Small intestine (tissue), 7 donors: Measurements from ENCODE around the gene CDC37. TPM values are rescaled to one million over a fixed set of nuclear protein-coding genes. Genes with fewer than 3 reads are reported as not detected.
"Not testable (repeated sequence)": the region's sequence is repeated elsewhere in the genome, so short reads cannot be mapped to it uniquely, and the experiment has no call there.

Source experiments
- DNase-seq, 2 donors: peaks; one replicate each; pipeline versions ENCODE4 v3.0.0 to v3.0.0-alpha.2; 2013
- FAIRE-seq: peaks from 2 replicates; lab custom pipeline; 2012; peaks lifted over from hg19 to GRCh38; lab: Jason Lieb, UNC
- H3K27ac ChIP-seq, 3 donors: one replicate each; pipeline ENCODE4 v1.5.1; 2013; ENCODE audit warnings: low read length in 2 of 3, mild to moderate bottlenecking in 2 of 3, control low read depth in 1 of 3, inconsistent platforms in 1 of 3, low read depth in 1 of 3, moderate library complexity in 1 of 3
- H3K27me3 ChIP-seq, 3 donors: one replicate each; pipeline ENCODE4 v1.6.1; 2013; ENCODE audit warnings: low read length in 3 of 3, inconsistent platforms in 1 of 3; ENCODE audit not compliant: control insufficient read depth in 3 of 3, insufficient read depth in 3 of 3
- H3K36me3 ChIP-seq, 3 donors: one replicate each; pipeline ENCODE4 v1.6.1; 2013; ENCODE audit warnings: low read length in 3 of 3, inconsistent platforms in 1 of 3, low read depth in 1 of 3, mild to moderate bottlenecking in 1 of 3, moderate library complexity in 1 of 3; ENCODE audit not compliant: control insufficient read depth in 3 of 3, insufficient read depth in 2 of 3
- H3K4me1 ChIP-seq, 3 donors: one replicate each; pipeline ENCODE4 v1.6.1; 2013; ENCODE audit warnings: low read length in 2 of 3, inconsistent platforms in 1 of 3, low read depth in 1 of 3, mild to moderate bottlenecking in 1 of 3, moderate library complexity in 1 of 3; ENCODE audit not compliant: control insufficient read depth in 3 of 3, insufficient read depth in 2 of 3
- H3K4me3 ChIP-seq, 3 donors: one replicate each; pipeline ENCODE4 v1.5.1; 2013; ENCODE audit warnings: low read length in 3 of 3, control low read depth in 1 of 3, inconsistent platforms in 1 of 3, low read depth in 1 of 3, mild to moderate bottlenecking in 1 of 3, moderate library complexity in 1 of 3
- H3K9me3 ChIP-seq, 2 donors: one replicate each; pipeline ENCODE4 v1.6.1; 2013; ENCODE audit warnings: low read depth in 1 of 2, low read length in 1 of 2; ENCODE audit not compliant: control insufficient read depth in 2 of 2, insufficient read depth in 1 of 2
- WGBS, 3 donors: extraction: QIAGEN DNeasy Blood & Tissue Kit; methylation state at CpG; one replicate each; pipeline ENCODE4 v1.1.7; 2013; 5-methylcytosine and 5-hydroxymethylcytosine counted together
- polyA plus RNA-seq, 4 donors: library from polyadenylated mRNA; stranded (reverse) in 3 of 4; unstranded in 1 of 4; fragments of 200-250 nt in 3 of 4; fragments of 120-200 nt in 1 of 4; gene quantifications; one replicate each; pipeline versions ENCODE4 v1.2.1 to v1.2.3, GENCODE V29; 2013
- donor health status: healthy with polysubstance abuse.
- donor health status: control.
- donor health status: control.
- donor health status: Bipolar disorder and iron deficiency.
- donor health status: healthy.

CDC37 gene
- polyA plus RNA-seq, 4 donors: 128 to 202 (median 147) TPM

- H3K9me3 ChIP-seq: peaks cover 0 to 17% of the 10 kb centered on the region in 2 donors
- H3K36me3 ChIP-seq: peaks cover 9 to 83% (median 17%) of the 10 kb centered on the region in 3 donors
- FAIRE-seq (no peak), DNase-seq (no peak)
- H3K27ac ChIP-seq: no peak overlapping the region
- no peaks in the 10 kb centered on the region for H3K4me1 ChIP-seq
- H3K4me3 ChIP-seq: no peak overlapping the region
- no peaks in the 10 kb centered on the region for H3K27me3 ChIP-seq
- WGBS, 3 donors: 93 to 95% (median 94%) methylated on average over 15 of the region's 15 CpGs
These were observed 35.1 kb downstream of the CDC37 start for GRCh38 chr19:10368101-10368803.

- not testable (repeated sequence) for FAIRE-seq, H3K4me1 ChIP-seq, H3K27me3 ChIP-seq, H3K4me3 ChIP-seq, H3K27ac ChIP-seq, DNase-seq
- Histone ChIP-seq H3K9me3 (peaks cover 0 to 17% of the 10 kb centered on the region in 2 donors), H3K36me3 (peaks cover 15 to 85% (median 19%) of the 10 kb centered on the region in 3 donors)
- WGBS, 3 donors: 95 to 99% (median 97%) methylated on average over 4 of the region's 4 CpGs
These were observed 36.3 kb downstream of the CDC37 start for GRCh38 chr19:10366950-10367512.

GRCh38 chr19:10365518-10365917, 37.8 kb downstream of the CDC37 start:
- peaks cover 0 to 17% of the 10 kb centered on the region in 2 donors for H3K9me3 ChIP-seq
- FAIRE-seq (no peak), DNase-seq (no peak)
- H3K36me3 ChIP-seq: peaks cover 15 to 92% (median 26%) of the 10 kb centered on the region in 3 donors
- no peak overlapping the region for H3K4me3 ChIP-seq
- H3K4me1 ChIP-seq: no peaks in the 10 kb centered on the region
- no peak overlapping the region for H3K27ac ChIP-seq
- WGBS, 3 donors: 96 to 97% (median 97%) methylated on average over 19 to 23 of the region's 23 CpGs
- H3K27me3 ChIP-seq: no peaks in the 10 kb centered on the region

GRCh38 chr19:10364644-10365043, 38.7 kb downstream of the CDC37 start:
- Histone ChIP-seq H3K36me3 (peaks cover 15 to 94% (median 26%) of the 10 kb centered on the region in 3 donors), H3K27ac (no peak overlapping the region), H3K9me3 (peaks cover 0 to 17% of the 10 kb centered on the region in 2 donors), H3K27me3 (no peaks in the 10 kb centered on the region), H3K4me1 (no peaks in the 10 kb centered on the region), H3K4me3 (no peak overlapping the region)
- FAIRE-seq (no peak), DNase-seq (no peak)
- WGBS, 3 donors: 89 to 91% (median 89%) methylated on average over 19 of the region's 19 CpGs

- no peak for DNase-seq
- H3K4me1 ChIP-seq: no peaks in the 10 kb centered on the region
- no peak for FAIRE-seq
- H3K36me3 ChIP-seq: peaks cover 14 to 92% (median 26%) of the 10 kb centered on the region in 3 donors
- H3K9me3 ChIP-seq: peaks cover 0 to 10% of the 10 kb centered on the region in 2 donors
- no peak overlapping the region for H3K4me3 ChIP-seq
- WGBS, 3 donors: 90 to 95% (median 92%) methylated on average over 12 of the region's 12 CpGs
- no peaks in the 10 kb centered on the region for H3K27me3 ChIP-seq
- no peak overlapping the region for H3K27ac ChIP-seq
These were observed 39.5 kb downstream of the CDC37 start for GRCh38 chr19:10363789-10364281.

- H3K27ac ChIP-seq: no peak overlapping the region
- H3K36me3 ChIP-seq: peaks cover 17 to 89% (median 29%) of the 10 kb centered on the region in 3 donors
- WGBS, 3 donors: 95 to 98% (median 97%) methylated on average over 17 to 18 of the region's 18 CpGs
- H3K4me1 ChIP-seq: no peaks in the 10 kb centered on the region
- no peak for DNase-seq
- H3K4me3 ChIP-seq: no peak overlapping the region
- FAIRE-seq: no peak
- H3K9me3 ChIP-seq: no peaks in the 10 kb centered on the region
- H3K27me3 ChIP-seq: no peaks in the 10 kb centered on the region
These were observed 41.1 kb downstream of the CDC37 start for GRCh38 chr19:10362259-10362658.

- Histone ChIP-seq H3K4me3 (no peak overlapping the region), H3K27ac (no peak overlapping the region), H3K36me3 (peaks cover 18 to 89% (median 30%) of the 10 kb centered on the region in 3 donors), H3K9me3 (no peaks in the 10 kb centered on the region), H3K27me3 (no peaks in the 10 kb centered on the region), H3K4me1 (no peaks in the 10 kb centered on the region)
- DNase-seq: no peak
- WGBS, 3 donors: 88 to 94% (median 93%) methylated on average over 14 to 16 of the region's 16 CpGs
- no peak for FAIRE-seq
These were observed 41.8 kb downstream of the CDC37 start for GRCh38 chr19:10361569-10362011.

GRCh38 chr19:10356431-10356830, 46.9 kb downstream of the CDC37 start:
- H3K27ac ChIP-seq: no peak overlapping the region
- no peaks in the 10 kb centered on the region for H3K27me3 ChIP-seq
- peaks cover 17 to 81% (median 19%) of the 10 kb centered on the region in 3 donors for H3K36me3 ChIP-seq
- H3K9me3 ChIP-seq: no peaks in the 10 kb centered on the region
- WGBS, 3 donors: 94 to 98% (median 97%) methylated on average over 12 of the region's 12 CpGs
- FAIRE-seq: no peak
- H3K4me1 ChIP-seq: peaks cover 0 to 15% (median 0%) of the 10 kb centered on the region in 3 donors
- no peak overlapping the region for H3K4me3 ChIP-seq
- no peak for DNase-seq
